Measurements from ENCODE around the gene PRRC2C. TPM values are rescaled to one million over a fixed set of nuclear protein-coding genes. Genes with fewer than 3 reads are reported as not detected.

The PRRC2C gene
- total and polyA plus RNA-seq, 4 donors = 13.6 to 41.9 (median 34.4) TPM

GRCh38 chr1:171460018-171460620, 25.2 kb upstream of the PRRC2C start:
- Histone ChIP-seq H3K9me3 (ENCODE audit: control insufficient read depth in 4 of 4, low read length in 3 of 4) (no peaks in the 10 kb centered on the region), H3K4me1 (ENCODE audit: control insufficient read depth in 4 of 4, insufficient read depth in 4 of 4, low read length in 3 of 4) (no peaks in the 10 kb centered on the region), H3K27me3 (ENCODE audit: control insufficient read depth in 4 of 4, insufficient read depth in 4 of 4, low read length in 3 of 4) (no peaks in the 10 kb centered on the region), H3K36me3 (ENCODE audit: control insufficient read depth in 4 of 4, insufficient read depth in 3 of 4, low read depth in 1 of 4, low read length in 3 of 4) (no peaks in the 10 kb centered on the region), H3K27ac (ENCODE audit: low read depth in 1 of 2, low read length in 2 of 2) (no peak overlapping the region), H3K4me3 (ENCODE audit: low read depth in 1 of 3, low read length in 3 of 3) (no peak overlapping the region), H3K9ac (ENCODE audit: low read depth in 1 of 2, low read length in 2 of 2) (no peak overlapping the region)
- WGBS = 67% methylated on average over 4 of the region's 4 CpGs
- no peak for DNase-seq (ENCODE audit: low spot score)
- TF ChIP-seq EGR1 (IDR thresholded peaks at IDR 0.05; ENCODE audit: low read depth in 2 of 2) (no peak), JUND (IDR thresholded peaks at IDR 0.05) (no peak), RAD21 (IDR thresholded peaks at IDR 0.05) (no peak), REST (IDR thresholded peaks at IDR 0.05) (no peak), SP1 (IDR thresholded peaks at IDR 0.05) (no peak), YY1 (IDR thresholded peaks at IDR 0.05) (no peak), TAF1 (conservative IDR thresholded peaks at IDR 0.05) (no peak), RXRA (IDR thresholded peaks at IDR 0.05) (no peak), FOXA2 (IDR thresholded peaks at IDR 0.05) (no peak), ATF3 (IDR thresholded peaks at IDR 0.05) (no peak), GABPA (IDR thresholded peaks at IDR 0.05 in 1 of 2, conservative IDR thresholded peaks at IDR 0.05 in 1 of 2) (no peak), MAX (IDR thresholded peaks at IDR 0.05) (no peak), CTCF (IDR thresholded peaks at IDR 0.05; ENCODE audit: low read depth, low read length, missing input control) (no peak), HNF4G (IDR thresholded peaks at IDR 0.05) (no peak), HNF4A (conservative IDR thresholded peaks at IDR 0.05) (no peak)

- TF ChIP-seq JUND (IDR thresholded peaks at IDR 0.05) (no peak), RAD21 (IDR thresholded peaks at IDR 0.05) (no peak), GABPA (IDR thresholded peaks at IDR 0.05 in 1 of 2, conservative IDR thresholded peaks at IDR 0.05 in 1 of 2) (no peak), REST (IDR thresholded peaks at IDR 0.05) (no peak), TAF1 (conservative IDR thresholded peaks at IDR 0.05) (no peak)
- Histone ChIP-seq H3K27ac (ENCODE audit: low read depth in 1 of 2, low read length in 2 of 2) (no peak overlapping the region), H3K4me3 (ENCODE audit: low read depth in 1 of 3, low read length in 3 of 3) (no peak overlapping the region), H3K9me3 (ENCODE audit: control insufficient read depth in 4 of 4, low read length in 3 of 4) (no peaks in the 10 kb centered on the region), H3K9ac (ENCODE audit: low read depth in 1 of 2, low read length in 2 of 2) (no peak overlapping the region), H3K4me1 (ENCODE audit: control insufficient read depth in 4 of 4, insufficient read depth in 4 of 4, low read length in 3 of 4) (no peaks in the 10 kb centered on the region), H3K36me3 (ENCODE audit: control insufficient read depth in 4 of 4, insufficient read depth in 3 of 4, low read depth in 1 of 4, low read length in 3 of 4) (no peaks in the 10 kb centered on the region), H3K27me3 (ENCODE audit: control insufficient read depth in 4 of 4, insufficient read depth in 4 of 4, low read length in 3 of 4) (no peaks in the 10 kb centered on the region)
- DNase-seq (ENCODE audit: low spot score) = no peak
These were observed 17.7 kb upstream of the PRRC2C start for GRCh38 chr1:171467626-171468025.

Measured in liver (tissue), 9 donors.